H9 (cell line): ENCODE data around the gene FNDC3B. TPM values are rescaled to one million over a fixed set of nuclear protein-coding genes. Genes with fewer than 3 reads are reported as not detected.

Experiments
- DNase-seq: peaks from one replicate; pipeline ENCODE4 v3.0.0-alpha.2; 2017
- H2AFZ ChIP-seq: one replicate; pipeline ENCODE4 v1.6.1; 2013; ENCODE audit warnings: mild to moderate bottlenecking, low read length, control low read depth, moderate library complexity
- H2AK5ac ChIP-seq: 2 replicates; pipeline ENCODE4 v1.6.1; 2013; ENCODE audit warnings: low read length, control low read depth, mixed read lengths; ENCODE audit not compliant: insufficient read length
- H2BK120ac ChIP-seq: one replicate; pipeline ENCODE4 v1.6.1; 2013; ENCODE audit warnings: low read depth, mild to moderate bottlenecking, low read length, control low read depth, inconsistent platforms; ENCODE audit not compliant: poor library complexity, severe bottlenecking
- H2BK12ac ChIP-seq: 2 replicates; pipeline ENCODE4 v1.6.1; 2013; ENCODE audit warnings: low read length, control low read depth, mixed read lengths, low read depth; ENCODE audit not compliant: insufficient read length
- H2BK15ac ChIP-seq: 2 replicates; pipeline ENCODE4 v1.6.1; 2013; ENCODE audit warnings: low read depth, low read length, control low read depth
- H2BK20ac ChIP-seq: one replicate; pipeline ENCODE4 v1.6.1; 2013; ENCODE audit warnings: low read depth, mild to moderate bottlenecking, low read length, control low read depth, inconsistent platforms; ENCODE audit not compliant: poor library complexity, severe bottlenecking
- H2BK5ac ChIP-seq: 2 replicates; pipeline ENCODE4 v1.6.1; 2013; ENCODE audit warnings: low read length, control low read depth, mixed read lengths; ENCODE audit not compliant: insufficient read length
- H3K14ac ChIP-seq: 2 replicates; pipeline ENCODE4 v1.6.1; 2013; ENCODE audit warnings: low read length, control low read depth; ENCODE audit not compliant: insufficient read depth
- H3K18ac ChIP-seq: 2 replicates; pipeline ENCODE4 v1.6.1; 2013; ENCODE audit warnings: low read depth, mild to moderate bottlenecking, mixed read lengths, low read length, control low read depth; ENCODE audit not compliant: insufficient read length
- H3K23ac ChIP-seq: 2 replicates; pipeline ENCODE4 v1.6.1; 2013; ENCODE audit warnings: low read length, control low read depth, mixed read lengths, low read depth; ENCODE audit not compliant: insufficient read length
- H3K23me2 ChIP-seq: 2 replicates; pipeline ENCODE4 v1.6.1; 2013; ENCODE audit warnings: low read depth, mild to moderate bottlenecking, mixed read lengths, low read length, control low read depth; ENCODE audit not compliant: insufficient read length, poor library complexity, severe bottlenecking
- H3K27ac ChIP-seq: 2 replicates; pipeline ENCODE4 v1.5.1; 2013; ENCODE audit warnings: low read length, control low read depth, mixed read lengths, low read depth; ENCODE audit not compliant: insufficient read length
- H3K27me3 ChIP-seq: 2 replicates; pipeline ENCODE4 v1.6.1; 2013; ENCODE audit warnings: low read length, control low read depth, inconsistent platforms; ENCODE audit not compliant: insufficient read depth
- H3K4ac ChIP-seq: 2 replicates; pipeline ENCODE4 v1.6.1; 2013; ENCODE audit warnings: low read depth, mild to moderate bottlenecking, control low read depth, inconsistent platforms, low read length, moderate library complexity
- H3K4me1 ChIP-seq: 2 replicates; pipeline ENCODE4 v1.6.1; 2013; ENCODE audit warnings: low read length, control low read depth, inconsistent platforms; ENCODE audit not compliant: insufficient read depth
- H3K4me2 ChIP-seq: 2 replicates; pipeline ENCODE4 v1.6.1; 2013; ENCODE audit warnings: low read length, control low read depth, mixed read lengths; ENCODE audit not compliant: insufficient read length, insufficient read depth
- H3K56ac ChIP-seq: 2 replicates; pipeline ENCODE4 v1.6.1; 2013; ENCODE audit warnings: low read depth, mild to moderate bottlenecking, mixed read lengths, low read length, control low read depth; ENCODE audit not compliant: insufficient read length
- H3K79me1 ChIP-seq: 2 replicates; pipeline ENCODE4 v1.6.1; 2013; ENCODE audit warnings: low read depth, mild to moderate bottlenecking, moderate library complexity, low read length, control low read depth, inconsistent platforms; ENCODE audit not compliant: insufficient read depth, poor library complexity, severe bottlenecking
- H3K79me2 ChIP-seq: 2 replicates; pipeline ENCODE4 v1.6.1; 2013; ENCODE audit warnings: low read length, control low read depth, inconsistent platforms; ENCODE audit not compliant: insufficient read depth
- H3K9ac ChIP-seq: 2 replicates; pipeline ENCODE4 v1.6.1; 2013; ENCODE audit warnings: low read length, control low read depth, mixed read lengths; ENCODE audit not compliant: insufficient read length; ENCODE audit errors: extremely low read depth
- H3K9me3 ChIP-seq: one replicate; pipeline ENCODE4 v1.6.1; 2013; ENCODE audit warnings: low read depth, low read length, inconsistent platforms; ENCODE audit not compliant: control insufficient read depth
- H3T11ph ChIP-seq: one replicate; pipeline ENCODE4 v1.6.1; 2013; ENCODE audit warnings: mild to moderate bottlenecking, low read length, control low read depth, inconsistent platforms
- H4K20me1 ChIP-seq: one replicate; pipeline ENCODE4 v1.6.1; 2013; ENCODE audit not compliant: control insufficient read depth, insufficient read length, insufficient read depth
- H4K5ac ChIP-seq: 2 replicates; pipeline ENCODE4 v1.6.1; 2013; ENCODE audit warnings: low read depth, mild to moderate bottlenecking, mixed read lengths, low read length, control low read depth; ENCODE audit not compliant: insufficient read length
- H4K8ac ChIP-seq: replicated peaks from 2 replicates; pipeline ENCODE4 v1.6.1; 2013; ENCODE audit warnings: low read length, control low read depth, mixed read lengths, low read depth; ENCODE audit not compliant: insufficient read length
- H4K91ac ChIP-seq: 2 replicates; pipeline ENCODE4 v1.6.1; 2013; ENCODE audit warnings: low read depth, mild to moderate bottlenecking, moderate library complexity, mixed read lengths, low read length, control low read depth; ENCODE audit not compliant: insufficient read length
- H3K27ac Mint-ChIP-seq, 3 experiments: 2 replicates in 2 of 3; 3 replicates in 1 of 3; pipeline ENCODE4 v1.8.0; 2020 to 2021; ENCODE audit warnings: mixed read lengths in 3 of 3, mild to moderate bottlenecking in 1 of 3, moderate library complexity in 1 of 3
- H3K27me3 Mint-ChIP-seq: 2 replicates; pipeline ENCODE4 v1.8.0; 2021; ENCODE audit warnings: low read depth, mild to moderate bottlenecking, moderate library complexity, mixed read lengths
- H3K36me3 Mint-ChIP-seq, 3 experiments: 2 replicates in 2 of 3; 3 replicates in 1 of 3; pipeline ENCODE4 v1.8.0; 2020 to 2021; ENCODE audit warnings: low read depth in 3 of 3, mixed read lengths in 3 of 3; ENCODE audit not compliant: insufficient read depth in 1 of 3
- H3K4me1 Mint-ChIP-seq, 2 experiments: 2 replicates each; pipeline ENCODE4 v1.8.0; 2020; ENCODE audit warnings: mixed read lengths in 2 of 2
- H3K4me3 Mint-ChIP-seq, 2 experiments: 2 replicates in 1 of 2; 3 replicates in 1 of 2; pipeline ENCODE4 v1.8.0; 2020 to 2021; ENCODE audit warnings: mild to moderate bottlenecking in 2 of 2, mixed read lengths in 2 of 2, moderate library complexity in 1 of 2
- H3K9me3 Mint-ChIP-seq, 2 experiments: 2 replicates in 1 of 2; 3 replicates in 1 of 2; pipeline ENCODE4 v1.8.0; 2020; ENCODE audit warnings: mild to moderate bottlenecking in 2 of 2, mixed read lengths in 2 of 2, moderate library complexity in 1 of 2
- WGBS: extraction: QIAGEN DNeasy Blood & Tissue Kit; methylation state at CpG from one replicate; pipeline ENCODE4 v1.1.7; 2013; ENCODE audit warnings: missing lambda C conversion rate, low lambda C conversion rate, mixed read lengths; ENCODE audit not compliant: insufficient read length; ENCODE audit errors: extremely low coverage; 5-methylcytosine and 5-hydroxymethylcytosine counted together
- total RNA-seq: library from RNA; stranded (reverse); gene quantifications from 2 replicates; pipeline ENCODE4 v1.2.1, GENCODE V29; 2021
- TF ChIP-seq, protein P1 (sequence below): fragments of 200-600 bp; sonication (generic); conservative IDR thresholded peaks from 3 replicates; pipeline ENCODE4 v1.8.0; 2021; ENCODE audit warnings: antibody characterized with exemption, mild to moderate bottlenecking

Gene FNDC3B
- total RNA-seq, 1 experiment from 2014 or later, result 43.8 TPM

DNA sequence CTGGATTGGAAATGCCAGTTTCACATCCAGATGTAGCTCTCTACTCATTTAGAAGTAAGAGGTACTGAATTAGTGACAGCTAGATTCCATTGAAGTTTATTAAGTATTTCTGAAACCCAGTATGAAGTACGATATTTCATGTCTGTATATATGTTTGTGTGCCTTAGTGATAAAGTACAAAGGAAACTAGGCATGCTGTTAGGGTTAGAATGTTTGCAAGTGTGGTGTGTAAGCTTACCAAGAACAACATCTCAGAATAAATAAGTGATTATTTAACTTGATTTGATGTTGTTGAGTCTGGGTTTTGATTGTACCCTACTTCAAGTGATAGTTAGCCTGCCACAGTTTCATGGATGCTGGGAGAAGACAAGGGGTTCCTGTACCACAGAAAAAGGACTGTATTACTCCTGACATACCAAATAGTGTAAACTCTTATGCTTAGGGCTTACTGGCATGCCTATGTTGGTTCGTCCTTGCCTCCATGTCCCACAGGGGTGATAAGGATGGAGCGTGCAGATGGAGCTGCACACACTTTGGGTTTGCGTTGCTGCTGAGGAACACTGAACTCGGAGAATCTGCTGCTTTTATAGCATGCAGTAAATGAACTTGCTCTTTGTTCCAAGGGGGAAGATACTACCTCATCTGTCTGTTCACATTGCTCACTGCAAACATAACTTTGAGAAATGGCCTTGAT lies 43.6 kb downstream of the FNDC3B start:
- Histone ChIP-seq H3K18ac (no peak overlapping the region), H2AK5ac (no peak overlapping the region), H3K23ac (no peak overlapping the region), H3K27me3 (no peaks in the 10 kb centered on the region), H2BK12ac (no peak overlapping the region), H3K4me1 (peaks cover 9% of the 10 kb centered on the region; the same call in 1 of the 2 replicates), H3K56ac (no peak overlapping the region), H3K4ac (no peak overlapping the region), H2BK15ac (no peak overlapping the region), H2AFZ (no peak overlapping the region), H3T11ph (no peak overlapping the region), H4K20me1 (no peaks in the 10 kb centered on the region), H2BK120ac (no peak overlapping the region), H3K9me3 (no peaks in the 10 kb centered on the region), H3K23me2 (no peaks in the 10 kb centered on the region), H4K5ac (no peak overlapping the region), H2BK5ac (no peak overlapping the region), H4K91ac (no peak overlapping the region), H3K79me2 (peaks cover 11% of the 10 kb centered on the region; the same call in 1 of the 2 replicates), H4K8ac (no peak overlapping the region), H3K9ac (no peak overlapping the region), H3K14ac (no peak overlapping the region), H2BK20ac (no peak overlapping the region), H3K79me1 (no peaks in the 10 kb centered on the region), H3K4me2 (no peak overlapping the region), H3K27ac (no peak overlapping the region)
- no peak overlapping the region for H3K4me3 Mint-ChIP-seq
- no peak overlapping the region for H3K27ac Mint-ChIP-seq
- TF ChIP-seq, protein P1, sequence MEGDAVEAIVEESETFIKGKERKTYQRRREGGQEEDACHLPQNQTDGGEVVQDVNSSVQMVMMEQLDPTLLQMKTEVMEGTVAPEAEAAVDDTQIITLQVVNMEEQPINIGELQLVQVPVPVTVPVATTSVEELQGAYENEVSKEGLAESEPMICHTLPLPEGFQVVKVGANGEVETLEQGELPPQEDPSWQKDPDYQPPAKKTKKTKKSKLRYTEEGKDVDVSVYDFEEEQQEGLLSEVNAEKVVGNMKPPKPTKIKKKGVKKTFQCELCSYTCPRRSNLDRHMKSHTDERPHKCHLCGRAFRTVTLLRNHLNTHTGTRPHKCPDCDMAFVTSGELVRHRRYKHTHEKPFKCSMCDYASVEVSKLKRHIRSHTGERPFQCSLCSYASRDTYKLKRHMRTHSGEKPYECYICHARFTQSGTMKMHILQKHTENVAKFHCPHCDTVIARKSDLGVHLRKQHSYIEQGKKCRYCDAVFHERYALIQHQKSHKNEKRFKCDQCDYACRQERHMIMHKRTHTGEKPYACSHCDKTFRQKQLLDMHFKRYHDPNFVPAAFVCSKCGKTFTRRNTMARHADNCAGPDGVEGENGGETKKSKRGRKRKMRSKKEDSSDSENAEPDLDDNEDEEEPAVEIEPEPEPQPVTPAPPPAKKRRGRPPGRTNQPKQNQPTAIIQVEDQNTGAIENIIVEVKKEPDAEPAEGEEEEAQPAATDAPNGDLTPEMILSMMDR, result no peak
- H3K9me3 Mint-ChIP-seq, result no peaks in the 10 kb centered on the region
- H3K27me3 Mint-ChIP-seq, result no peaks in the 10 kb centered on the region
- no peak for DNase-seq
- H3K4me1 Mint-ChIP-seq, result peaks cover 25 to 30% of the 10 kb centered on the region in 2 experiments
- WGBS, result no CpG with 5 or more reads among the region's 5 CpGs
- H3K36me3 Mint-ChIP-seq, result peaks cover 14 to 30% (median 25%) of the 10 kb centered on the region in 3 experiments; a peak in 6 of 7 replicates
